Measurements from ENCODE around the gene MSMP. TPM values are rescaled to one million over a fixed set of nuclear protein-coding genes. Genes with fewer than 3 reads are reported as not detected.

The MSMP gene
- total RNA-seq: under 1 TPM in 1 of 2 experiments, not detected in 1; 0.48 TPM

GRCh38 chr9:35754264-35754663, at the start of gene MSMP:
MSMP (minus strand) TSS chr9:35754276; CDS start chr9:35754129, 147 bp downstream.
- no peaks in the 10 kb centered on the region for H3K9me3 Mint-ChIP-seq
- peaks cover 36% of the 10 kb centered on the region for H3K36me3 Mint-ChIP-seq (ENCODE audit: low read depth)
- H3K4me1 Mint-ChIP-seq: peaks cover 48% of the 10 kb centered on the region
- ChIA-PET POLR2A (interaction anchor here (1.0 kb wide), 1 partner anchor 96 kb away, joined by 3 read pairs; no protein-coding TSS in a partner anchor), CTCF (interaction anchor here (0.6 kb wide), 2 partner anchors 12 to 166 kb away, joined by 3 read pairs; no protein-coding TSS in a partner anchor)
- no peak within 1 kb of the TSS for H3K27ac Mint-ChIP-seq
- no peak for DNase-seq
- H3K27me3 Mint-ChIP-seq: no peaks in the 10 kb centered on the region
- H3K4me3 Mint-ChIP-seq: no peak within 1 kb of the TSS

- no peaks in the 10 kb centered on the region for H3K27me3 Mint-ChIP-seq
Measured at GRCh38 chr9:35801328-35802128, 47.5 kb upstream of the MSMP start.

DNA sequence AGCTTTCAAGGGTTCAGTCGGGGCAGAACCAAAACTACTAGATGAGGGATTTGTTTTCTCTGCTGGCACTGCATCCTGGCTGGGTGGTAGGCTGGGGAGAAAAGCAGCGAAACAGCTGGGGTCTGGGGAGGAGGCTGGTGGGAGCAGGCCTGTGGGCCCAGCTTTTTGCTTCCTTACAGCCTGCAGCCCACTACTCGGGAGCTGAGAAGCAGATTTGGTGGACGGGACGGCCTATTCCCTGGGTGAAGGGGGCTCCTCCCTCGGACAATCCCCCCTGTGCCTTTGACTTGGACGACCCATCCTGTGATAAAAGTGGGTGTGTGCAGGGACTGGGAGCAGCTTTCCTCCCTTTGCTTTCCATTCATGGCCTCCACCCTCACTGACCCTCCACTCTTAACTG, 46.5 kb upstream of the MSMP start:
- ChIA-PET CTCF (no interaction called here), POLR2A (interaction anchor here (1.3 kb wide), 1 partner anchor 14 kb away, joined by 4 read pairs; the partner anchor contains the start of gene HINT2)
- H3K27ac Mint-ChIP-seq: no peak overlapping the region
- H3K36me3 Mint-ChIP-seq (ENCODE audit: low read depth): peaks cover 15% of the 10 kb centered on the region
- no peaks in the 10 kb centered on the region for H3K9me3 Mint-ChIP-seq
- H3K4me1 Mint-ChIP-seq: peaks cover 21% of the 10 kb centered on the region
- DNase-seq: no peak
- H3K4me3 Mint-ChIP-seq: no peak overlapping the region
- no peaks in the 10 kb centered on the region for H3K27me3 Mint-ChIP-seq

More at GRCh38 chr9:35801328-35802128, 47.5 kb upstream of the MSMP start:
- H3K9me3 Mint-ChIP-seq: no peaks in the 10 kb centered on the region
- peaks cover 22% of the 10 kb centered on the region for H3K36me3 Mint-ChIP-seq (ENCODE audit: low read depth)
- peaks cover 18% of the 10 kb centered on the region for H3K4me1 Mint-ChIP-seq
- H3K27ac Mint-ChIP-seq: no peak overlapping the region
- no peak for DNase-seq
- H3K4me3 Mint-ChIP-seq: no peak overlapping the region
- ChIA-PET CTCF (no interaction called here), POLR2A (interaction anchor here (1.1 to 1.3 kb wide), 2 partner anchors 10 to 13 kb away, joined by 4 read pairs; partner anchors contain the start of genes HINT2 and SPAG8)

DNA sequence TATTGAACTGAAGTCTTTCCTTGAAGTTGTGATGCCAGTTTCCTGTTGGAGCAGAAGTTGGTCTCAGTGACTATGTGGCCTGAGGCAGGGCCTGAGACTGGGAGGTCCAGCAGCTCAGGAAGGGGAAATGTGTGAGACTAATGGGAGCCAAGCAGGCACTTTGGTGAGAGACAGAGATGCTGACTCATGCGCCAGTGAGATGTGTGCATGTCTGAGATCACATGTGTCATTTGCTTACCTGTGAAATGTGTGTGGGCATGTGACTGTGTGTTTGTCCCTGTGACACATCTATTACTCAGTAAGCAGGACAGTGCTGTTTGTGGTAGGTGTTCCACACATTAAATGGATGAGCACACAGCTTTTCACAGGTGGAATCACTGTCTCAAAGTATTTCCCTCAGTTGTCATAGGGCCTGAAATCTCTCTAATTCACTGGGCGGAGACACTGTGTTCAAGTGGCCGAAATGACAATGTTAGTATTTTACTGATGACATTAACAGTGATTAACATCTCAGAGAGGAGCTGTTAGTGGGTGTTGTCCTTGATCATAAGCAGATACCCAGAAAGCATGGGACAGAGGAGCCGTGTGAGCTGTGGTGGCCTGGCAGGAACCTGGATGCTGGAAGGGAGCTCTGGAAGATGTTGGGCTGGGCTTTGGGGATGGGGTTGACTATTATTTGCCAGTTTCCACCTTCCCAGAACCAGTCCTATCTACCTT, 44.7 kb upstream of the MSMP start:
- Mint-ChIP-seq H3K36me3 (ENCODE audit: low read depth) (peaks cover 15% of the 10 kb centered on the region), H3K9me3 (no peaks in the 10 kb centered on the region), H3K27me3 (no peaks in the 10 kb centered on the region), H3K27ac (peak overlapping the region; percentile 14), H3K4me3 (no peak overlapping the region), H3K4me1 (peaks cover 32% of the 10 kb centered on the region)
- POLR2A ChIA-PET: interaction anchor here (1.0 to 1.2 kb wide), 2 partner anchors 13 to 16 kb away, joined by 4 read pairs; partner anchors contain the start of genes HINT2 and SPAG8
- DNase-seq: peak; percentile 36
- CTCF ChIA-PET: interaction anchor here (1.3 to 1.4 kb wide), 2 partner anchors 13 to 27 kb away, joined by 4 to 5 read pairs; partner anchors contain the start of gene SPAG8

DNA sequence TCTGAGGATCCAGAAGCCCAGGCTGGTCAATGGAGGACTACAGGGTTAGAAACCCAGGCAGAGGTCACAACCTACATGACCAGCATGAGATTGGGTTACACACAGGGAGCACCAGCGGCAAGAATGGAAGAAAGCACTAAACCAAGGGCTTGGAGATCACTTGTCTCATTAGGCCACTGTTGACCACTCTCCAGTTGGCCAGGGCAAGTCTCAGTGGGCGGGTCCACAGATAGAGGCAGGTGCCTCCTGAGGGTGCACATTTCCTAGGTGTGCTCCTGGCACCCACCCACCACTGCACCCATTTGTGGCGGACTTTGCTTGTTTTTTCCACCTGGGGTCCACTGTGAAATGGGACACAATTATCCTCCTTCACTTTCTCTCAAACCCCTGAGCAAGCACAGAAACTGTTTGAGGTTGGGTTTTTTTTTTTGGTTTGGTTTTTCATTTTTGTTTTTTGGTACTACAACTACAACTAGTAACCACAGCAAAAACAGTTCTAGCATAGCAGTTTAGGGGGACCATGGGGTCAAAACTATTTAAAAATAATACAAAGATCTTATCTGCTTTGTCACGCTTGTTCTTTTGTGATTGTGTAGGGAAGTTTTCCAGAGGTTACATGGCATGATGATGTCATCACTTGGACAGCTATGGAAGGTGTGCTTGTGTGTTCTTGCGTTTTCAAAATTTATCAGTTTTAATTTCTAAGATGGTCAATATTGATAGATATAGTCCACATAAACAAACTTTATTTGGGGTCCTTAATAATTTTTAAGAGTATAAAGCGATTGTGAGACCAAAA, 43.4 kb upstream of the MSMP start:
- H3K4me3 Mint-ChIP-seq: no peak overlapping the region
- H3K9me3 Mint-ChIP-seq: no peaks in the 10 kb centered on the region
- H3K27ac Mint-ChIP-seq: no peak overlapping the region

DNA sequence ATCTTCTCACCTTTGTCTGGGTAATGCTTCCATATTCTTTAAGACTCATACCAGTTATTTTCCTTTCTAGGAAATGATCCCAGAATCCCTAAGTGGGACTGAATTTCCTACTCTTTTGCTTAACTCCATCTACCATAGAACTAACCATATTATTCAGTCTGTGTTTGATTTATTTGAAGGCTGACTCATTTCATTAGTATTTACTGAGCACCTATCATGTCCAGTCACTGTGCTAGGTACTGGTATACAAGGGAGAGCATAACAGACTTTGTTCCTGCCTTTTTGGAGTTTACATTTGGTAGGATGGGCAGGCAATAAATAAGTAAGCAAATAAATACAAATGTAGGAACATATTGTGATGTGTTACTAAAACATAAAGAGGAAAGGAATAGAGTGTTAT, 41.6 kb upstream of the MSMP start:
- H3K36me3 Mint-ChIP-seq (ENCODE audit: low read depth): peaks cover 4% of the 10 kb centered on the region
- no peak for DNase-seq
- no peak overlapping the region for H3K27ac Mint-ChIP-seq
- no peaks in the 10 kb centered on the region for H3K9me3 Mint-ChIP-seq
- CTCF ChIA-PET: no interaction called here
- POLR2A ChIA-PET: no interaction called here
- H3K4me1 Mint-ChIP-seq: peaks cover 34% of the 10 kb centered on the region
- no peak overlapping the region for H3K4me3 Mint-ChIP-seq
- no peaks in the 10 kb centered on the region for H3K27me3 Mint-ChIP-seq

More for the DNA sequence above, 43.4 kb upstream of the MSMP start:
- Mint-ChIP-seq H3K27me3 (no peaks in the 10 kb centered on the region), H3K36me3 (ENCODE audit: low read depth) (peaks cover 10% of the 10 kb centered on the region), H3K4me1 (peaks cover 34% of the 10 kb centered on the region)
- no peak for DNase-seq
- ChIA-PET POLR2A (no interaction called here), CTCF (interaction anchor here (1.2 to 1.4 kb wide), 4 partner anchors 17 to 41 kb away, joined by 4 to 5 read pairs (median 4); partner anchors contain the start of gene HINT2)

- Mint-ChIP-seq H3K36me3 (ENCODE audit: low read depth) (no peaks in the 10 kb centered on the region), H3K27ac (peak overlapping the region; percentile 19), H3K4me3 (no peak overlapping the region), H3K27me3 (no peaks in the 10 kb centered on the region), H3K4me1 (peaks cover 26% of the 10 kb centered on the region), H3K9me3 (no peaks in the 10 kb centered on the region)
- ChIA-PET POLR2A (no interaction called here), CTCF (interaction anchor here (1.0 to 1.6 kb wide), 2 partner anchors 32 to 89 kb away, joined by 4 read pairs; no protein-coding TSS in a partner anchor)
- DNase-seq: no peak
Measured at GRCh38 chr9:35793461-35793860, 39.4 kb upstream of the MSMP start.

DNA sequence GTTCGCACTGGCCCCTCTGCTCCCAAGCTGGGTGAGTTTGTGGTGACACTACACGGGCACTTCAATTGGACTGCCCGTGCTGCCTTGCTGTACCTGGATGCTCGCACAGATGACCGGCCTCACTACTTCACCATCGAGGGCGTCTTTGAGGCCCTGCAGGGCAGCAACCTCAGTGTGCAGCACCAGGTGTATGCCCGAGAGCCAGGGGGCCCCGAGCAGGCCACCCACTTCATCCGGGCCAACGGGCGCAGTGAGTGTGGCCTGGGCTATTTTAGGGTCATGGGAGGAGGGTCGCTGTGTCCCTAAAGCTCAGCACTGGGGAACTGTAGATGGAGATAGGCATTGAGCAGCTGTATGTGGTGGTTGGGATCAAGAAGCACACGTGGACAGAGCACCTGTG, 38.8 kb upstream of the MSMP start:
- H3K4me1 Mint-ChIP-seq: peaks cover 23% of the 10 kb centered on the region
- CTCF ChIA-PET: interaction anchor here (0.7 to 1.6 kb wide), 3 partner anchors 31 to 89 kb away, joined by 3 to 4 read pairs (median 4); no protein-coding TSS in a partner anchor
- no peaks in the 10 kb centered on the region for H3K36me3 Mint-ChIP-seq (ENCODE audit: low read depth)
- H3K9me3 Mint-ChIP-seq: no peaks in the 10 kb centered on the region
- DNase-seq: no peak
- H3K4me3 Mint-ChIP-seq: no peak overlapping the region
- H3K27me3 Mint-ChIP-seq: no peaks in the 10 kb centered on the region
- no peak overlapping the region for H3K27ac Mint-ChIP-seq
- POLR2A ChIA-PET: no interaction called here

GRCh38 chr9:35792024-35792813, 38.1 kb upstream of the MSMP start:
- ChIA-PET POLR2A (no interaction called here), CTCF (interaction anchor here (0.7 to 1.6 kb wide), 3 partner anchors 31 to 90 kb away, joined by 3 to 4 read pairs (median 4); no protein-coding TSS in a partner anchor)
- DNase-seq: no peak
- no peaks in the 10 kb centered on the region for H3K36me3 Mint-ChIP-seq (ENCODE audit: low read depth)
- H3K4me1 Mint-ChIP-seq: peaks cover 20% of the 10 kb centered on the region
- no peak overlapping the region for H3K4me3 Mint-ChIP-seq
- H3K27me3 Mint-ChIP-seq: no peaks in the 10 kb centered on the region
- no peaks in the 10 kb centered on the region for H3K9me3 Mint-ChIP-seq
- no peak overlapping the region for H3K27ac Mint-ChIP-seq

- CTCF ChIA-PET: no interaction called here
- POLR2A ChIA-PET: no interaction called here
- no peak for DNase-seq
- Mint-ChIP-seq H3K27ac (no peak within 1 kb of the TSS), H3K27me3 (no peaks in the 10 kb centered on the region), H3K9me3 (no peaks in the 10 kb centered on the region), H3K4me1 (peaks cover 16% of the 10 kb centered on the region), H3K4me3 (no peak within 1 kb of the TSS), H3K36me3 (ENCODE audit: low read depth) (peaks cover 3% of the 10 kb centered on the region)
Measured at GRCh38 chr9:35791297-35791921, 37.3 kb upstream of the MSMP start, which contains the start of gene NPR2. NPR2 (plus strand) TSS chr9:35791591; CDS start chr9:35792409, 818 bp downstream.
